Neural progenitor cell (in vitro differentiated cells): ENCODE measurements around the gene SUGCT. TPM values are rescaled to one million over a fixed set of nuclear protein-coding genes. Genes with fewer than 3 reads are reported as not detected.

ENCODE experiments used
- DNase-seq: peaks from one replicate; pipeline ENCODE4 v3.0.0-alpha.2; 2016; ENCODE audit warnings: low spot score
- H2AFZ ChIP-seq: fragments of 200-600 bp; sonication (generic); replicated peaks from 2 replicates; pipeline ENCODE4 v1.6.1; 2016; ENCODE audit warnings: antibody characterized with exemption
- H3F3A ChIP-seq: fragments of 200-600 bp; sonication (generic); 2 replicates; pipeline ENCODE4 v1.6.1; 2016; ENCODE audit warnings: antibody characterized with exemption, low read depth
- H3K27ac ChIP-seq: fragments of 200-600 bp; sonication (generic); 2 replicates; pipeline ENCODE4 v1.5.1; 2016; ENCODE audit warnings: mild to moderate bottlenecking
- H3K27me3 ChIP-seq: fragments of 200-600 bp; sonication (generic); 2 replicates; pipeline ENCODE4 v1.6.1; 2016; ENCODE audit warnings: mild to moderate bottlenecking, moderate library complexity
- H3K36me3 ChIP-seq: fragments of 200-600 bp; sonication (generic); 2 replicates; pipeline ENCODE4 v1.5.1; 2016
- H3K4me1 ChIP-seq: fragments of 200-600 bp; sonication (generic); 2 replicates; pipeline ENCODE4 v1.6.1; 2016; ENCODE audit warnings: mixed run types
- H3K4me2 ChIP-seq: fragments of 200-600 bp; sonication (generic); 2 replicates; pipeline ENCODE4 v1.6.1; 2016
- H3K4me3 ChIP-seq: fragments of 200-600 bp; sonication (generic); 2 replicates; pipeline ENCODE4 v1.5.1; 2016
- H3K79me2 ChIP-seq: fragments of 200-600 bp; sonication (generic); 2 replicates; pipeline ENCODE4 v1.6.1; 2016; ENCODE audit warnings: low read depth
- H3K9ac ChIP-seq: fragments of 200-600 bp; sonication (generic); 2 replicates; pipeline ENCODE4 v1.6.1; 2016
- H3K9me3 ChIP-seq: fragments of 200-600 bp; sonication (generic); 2 replicates; pipeline ENCODE4 v1.5.1; 2016; ENCODE audit warnings: low read depth
- H4K20me1 ChIP-seq: fragments of 200-600 bp; sonication (generic); 2 replicates; pipeline ENCODE4 v1.6.1; 2016; ENCODE audit warnings: low read depth
- H3K27ac Mint-ChIP-seq: 3 replicates; pipeline ENCODE4 v1.8.0; 2021; ENCODE audit warnings: mixed read lengths
- H3K27me3 Mint-ChIP-seq: 2 replicates; pipeline ENCODE4 v1.8.0; 2022; ENCODE audit warnings: low read depth, mild to moderate bottlenecking, inconsistent platforms, moderate library complexity, mixed read lengths; ENCODE audit not compliant: insufficient read depth
- H3K36me3 Mint-ChIP-seq: 3 replicates; pipeline ENCODE4 v1.8.0; 2021; ENCODE audit warnings: mixed read lengths
- H3K4me1 Mint-ChIP-seq: 3 replicates; pipeline ENCODE4 v1.8.0; 2021; ENCODE audit warnings: mixed read lengths
- H3K4me3 Mint-ChIP-seq: 3 replicates; pipeline ENCODE4 v1.8.0; 2021; ENCODE audit warnings: mild to moderate bottlenecking, moderate library complexity, mixed read lengths
- H3K9me3 Mint-ChIP-seq: 3 replicates; pipeline ENCODE4 v1.8.0; 2020; ENCODE audit warnings: mixed read lengths
- CTCF ChIP-seq: fragments of 200-600 bp; sonication (generic); IDR thresholded peaks from 2 replicates; pipeline ENCODE4 v1.5.1; 2017; ENCODE audit warnings: antibody characterized with exemption, mild to moderate bottlenecking
- EZH2 ChIP-seq: fragments of 200-600 bp; sonication (generic); IDR thresholded peaks from 2 replicates; pipeline ENCODE4 v1.6.1; 2017; ENCODE audit warnings: antibody characterized with exemption, mild to moderate bottlenecking, moderate library complexity
- EZH2phosphoT487 ChIP-seq: fragments of 200-600 bp; sonication (generic); IDR thresholded peaks from 2 replicates; pipeline ENCODE4 v1.6.1; 2017; ENCODE audit warnings: antibody characterized with exemption
- total RNA-seq: library from RNA; depleted of rRNA; stranded (reverse); fragments of >200 nt; gene quantifications from 2 replicates; pipeline ENCODE4 v1.2.3, GENCODE V29; 2015; ENCODE audit warnings: low replicate concordance

SUGCT gene
- total RNA-seq, 1 donor from 2014 or later, result 10.1 TPM

DNA sequence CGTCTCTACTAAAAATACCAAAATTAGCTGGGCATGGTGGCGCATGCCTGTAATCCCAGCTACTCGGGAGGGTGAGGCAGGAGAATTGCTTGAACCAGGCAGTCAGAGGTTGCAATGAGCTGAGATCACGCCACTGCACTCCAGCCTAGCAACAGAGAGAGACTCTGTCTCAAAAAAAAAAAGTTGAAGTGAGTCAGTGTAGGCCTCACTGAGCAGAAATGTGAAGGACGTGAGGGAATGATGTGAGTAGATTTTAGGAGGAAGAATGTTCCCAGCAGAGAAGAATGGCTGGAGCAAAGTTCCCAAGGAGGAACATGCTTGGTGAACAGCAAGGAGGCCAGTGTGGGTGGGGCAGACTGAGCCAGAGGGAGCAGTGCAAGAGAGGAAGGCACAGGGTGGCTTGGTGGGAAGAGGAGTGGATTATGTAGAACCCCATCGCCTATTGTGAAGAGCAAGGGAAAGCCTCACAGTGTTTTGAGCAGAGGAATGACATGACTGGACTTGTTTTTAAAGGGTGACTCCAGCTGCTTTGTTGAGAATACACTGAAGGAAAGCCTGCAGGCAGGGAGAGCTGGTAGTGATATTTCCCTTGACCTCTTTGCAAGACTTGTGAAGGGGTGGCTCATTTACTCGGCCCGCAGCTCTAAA lies 708.7 kb downstream of the SUGCT start:
- no peak overlapping the region for H3K4me2 ChIP-seq
- TF ChIP-seq CTCF (no peak), EZH2 (no peak), EZH2phosphoT487 (no peak)
- peak overlapping the region; percentile 25 for H3K27ac Mint-ChIP-seq

GRCh38 chr7:40845943-40846342 lies 711.1 kb downstream of the SUGCT start:
- H3K79me2 ChIP-seq, result no peaks in the 10 kb centered on the region
- no peaks in the 10 kb centered on the region for H3K27me3 ChIP-seq
- no peaks in the 10 kb centered on the region for H3K36me3 Mint-ChIP-seq

More for the DNA sequence above, 708.7 kb downstream of the SUGCT start:
- Mint-ChIP-seq H3K9me3 (peaks cover 14% of the 10 kb centered on the region), H3K4me3 (no peak overlapping the region), H3K4me1 (no peaks in the 10 kb centered on the region), H3K36me3 (no peaks in the 10 kb centered on the region), H3K27me3 (peaks cover 2% of the 10 kb centered on the region)
- Histone ChIP-seq H3K4me3 (no peak overlapping the region), H3K9me3 (no peaks in the 10 kb centered on the region), H4K20me1 (no peaks in the 10 kb centered on the region), H3K4me1 (no peaks in the 10 kb centered on the region), H2AFZ (no peak overlapping the region), H3K27me3 (no peaks in the 10 kb centered on the region), H3K36me3 (no peaks in the 10 kb centered on the region), H3F3A (no peaks in the 10 kb centered on the region), H3K9ac (no peak overlapping the region), H3K27ac (no peak overlapping the region), H3K79me2 (no peaks in the 10 kb centered on the region)
- no peak for DNase-seq

DNA sequence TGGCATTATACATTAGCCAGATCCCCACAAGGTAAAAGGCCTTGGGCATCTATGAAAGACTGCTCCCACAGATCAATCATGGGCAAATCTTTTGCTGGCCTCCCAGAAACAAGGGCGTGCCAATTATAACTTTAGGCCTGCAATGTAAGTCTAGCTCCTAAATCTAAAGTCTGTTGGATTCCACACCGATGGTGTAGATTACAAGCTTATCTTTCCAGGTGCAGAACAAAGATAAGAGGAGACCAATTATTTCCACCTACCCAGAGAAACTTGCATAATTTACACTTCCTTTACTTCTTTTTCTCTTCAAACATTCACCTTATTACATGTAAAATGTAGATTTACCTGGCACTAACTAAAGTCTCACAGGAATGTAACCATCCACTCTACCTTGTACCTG lies 713.1 kb downstream of the SUGCT start:
- H3K79me2 ChIP-seq, result no peaks in the 10 kb centered on the region
- no peak for DNase-seq
- no peaks in the 10 kb centered on the region for H3K4me1 Mint-ChIP-seq
- no peaks in the 10 kb centered on the region for H3K4me1 ChIP-seq
- H3K9me3 Mint-ChIP-seq, result peaks cover 9% of the 10 kb centered on the region
- no peaks in the 10 kb centered on the region for H3F3A ChIP-seq
- no peak overlapping the region for H3K27ac ChIP-seq
- H3K4me3 Mint-ChIP-seq, result no peak overlapping the region
- no peaks in the 10 kb centered on the region for H4K20me1 ChIP-seq
- no peak overlapping the region for H3K4me2 ChIP-seq
- no peaks in the 10 kb centered on the region for H3K36me3 ChIP-seq
- no peaks in the 10 kb centered on the region for H3K27me3 ChIP-seq
- no peaks in the 10 kb centered on the region for H3K9me3 ChIP-seq
- H3K9ac ChIP-seq, result no peak overlapping the region
- no peak overlapping the region for H2AFZ ChIP-seq
- H3K27me3 Mint-ChIP-seq, result peaks cover 2% of the 10 kb centered on the region
- no peak overlapping the region for H3K27ac Mint-ChIP-seq
- H3K36me3 Mint-ChIP-seq, result no peaks in the 10 kb centered on the region
- H3K4me3 ChIP-seq, result no peak overlapping the region
- no peak for TF ChIP-seq CTCF
- no peak for TF ChIP-seq EZH2

More at GRCh38 chr7:40845943-40846342, 711.1 kb downstream of the SUGCT start:
- H3K4me1 Mint-ChIP-seq, result no peaks in the 10 kb centered on the region
- H3K4me3 ChIP-seq, result no peak overlapping the region
- peaks cover 2% of the 10 kb centered on the region for H3K27me3 Mint-ChIP-seq
- no peaks in the 10 kb centered on the region for H3K9me3 ChIP-seq
- no peak overlapping the region for H3K4me2 ChIP-seq
- no peak overlapping the region for H2AFZ ChIP-seq
- no peaks in the 10 kb centered on the region for H3K36me3 ChIP-seq
- H3F3A ChIP-seq, result no peaks in the 10 kb centered on the region
- no peaks in the 10 kb centered on the region for H3K4me1 ChIP-seq
- no peak overlapping the region for H3K27ac ChIP-seq
- no peaks in the 10 kb centered on the region for H4K20me1 ChIP-seq
- H3K9ac ChIP-seq, result no peak overlapping the region
- no peak overlapping the region for H3K4me3 Mint-ChIP-seq
- H3K27ac Mint-ChIP-seq, result no peak overlapping the region
- TF ChIP-seq CTCF (no peak), EZH2 (no peak), EZH2phosphoT487 (no peak)
- H3K9me3 Mint-ChIP-seq, result peaks cover 12% of the 10 kb centered on the region
- no peak for DNase-seq
